Fibroblast of peridontal ligament (primary cell): ENCODE measurements around the gene TMEM245.
A peak's percentile ranks its signal among the peaks of the same experiment; 100 is the strongest.

Experiments
- DNase-seq: peaks from one replicate; pipeline ENCODE4 v3.0.0-alpha.2; 2010; ENCODE audit errors: extremely low read depth

Gene TMEM245

GRCh38 chr9:109101810-109102209, 17.9 kb downstream of the TMEM245 start:
- peak; percentile 36 for DNase-seq

GRCh38 chr9:109101202-109101595, 18.5 kb downstream of the TMEM245 start:
- no peak for DNase-seq

GRCh38 chr9:109100543-109101201, 19.1 kb downstream of the TMEM245 start:
- DNase-seq: no peak

GRCh38 chr9:109098960-109099308, 20.8 kb downstream of the TMEM245 start:
- DNase-seq: peak; percentile 42

DNA sequence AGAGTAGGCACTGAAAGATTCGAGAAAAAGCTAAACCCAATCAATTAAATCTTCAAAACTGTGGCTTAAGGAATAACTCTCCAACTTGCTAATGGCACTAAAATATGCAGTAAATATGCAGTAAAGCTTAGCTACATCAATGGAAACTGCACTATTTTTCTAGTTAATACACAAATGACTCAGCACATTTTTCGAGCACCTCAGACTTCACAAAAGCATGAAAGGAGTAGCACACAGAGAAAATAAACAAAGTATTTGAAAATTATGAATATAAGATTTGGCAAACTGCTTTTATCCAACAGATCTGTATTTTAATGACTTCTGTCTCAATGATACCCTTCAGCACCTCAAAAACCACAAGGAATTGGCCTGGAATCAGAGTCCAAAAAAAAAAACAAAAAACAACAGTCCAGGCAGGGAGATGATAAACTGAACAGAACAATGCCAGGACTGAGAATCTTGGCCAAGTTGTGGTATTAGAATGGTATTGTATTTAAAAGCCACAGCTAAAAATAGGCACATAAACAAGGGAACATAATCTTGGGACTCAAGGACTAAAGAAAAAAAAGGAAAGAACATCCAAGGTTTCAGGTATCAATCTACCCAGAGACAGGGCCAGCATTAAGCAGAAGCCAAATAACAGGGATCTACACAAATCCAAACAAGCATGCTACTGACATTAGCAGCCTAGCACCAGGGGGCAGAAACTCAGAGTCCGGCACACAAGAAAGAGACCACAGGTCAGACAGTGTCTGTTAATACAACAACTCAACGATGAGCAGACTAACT, 21.4 kb downstream of the TMEM245 start:
- DNase-seq: peak; percentile 92

DNA sequence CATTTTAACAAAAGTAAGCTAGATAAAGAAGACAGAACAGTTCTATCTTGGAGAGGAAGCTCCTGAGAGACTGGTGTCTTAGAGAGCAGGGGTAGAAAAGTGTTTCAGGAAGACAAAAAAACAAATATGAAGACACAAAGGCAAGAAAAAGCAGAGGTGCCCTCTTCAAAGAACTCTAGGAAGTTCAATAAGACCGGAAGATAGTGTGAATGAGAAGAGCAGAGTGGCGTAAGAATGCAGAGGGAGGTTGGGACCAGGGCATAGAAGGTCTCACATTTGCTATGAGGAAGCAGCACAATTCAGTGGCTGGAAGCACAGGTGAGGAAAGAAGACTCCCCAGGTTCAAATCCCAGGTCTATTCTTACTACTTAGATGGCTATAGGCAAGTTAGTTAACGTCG, 22.6 kb downstream of the TMEM245 start:
- no peak for DNase-seq

GRCh38 chr9:109095321-109095720, 24.4 kb downstream of the TMEM245 start:
- no peak for DNase-seq

GRCh38 chr9:109094268-109094667, 25.5 kb downstream of the TMEM245 start:
- DNase-seq: no peak

GRCh38 chr9:109092587-109092986, 27.2 kb downstream of the TMEM245 start:
- no peak for DNase-seq

- no peak for DNase-seq
Measured at GRCh38 chr9:109092051-109092580, 27.6 kb downstream of the TMEM245 start.

- DNase-seq: no peak
Measured at GRCh38 chr9:109088221-109088620, 31.5 kb downstream of the TMEM245 start.

GRCh38 chr9:109087795-109088194, 32.0 kb downstream of the TMEM245 start:
- no peak for DNase-seq

- no peak for DNase-seq
Measured at GRCh38 chr9:109086221-109086620, 33.5 kb downstream of the TMEM245 start.

GRCh38 chr9:109085510-109085909, 34.2 kb downstream of the TMEM245 start:
- DNase-seq: no peak

DNA sequence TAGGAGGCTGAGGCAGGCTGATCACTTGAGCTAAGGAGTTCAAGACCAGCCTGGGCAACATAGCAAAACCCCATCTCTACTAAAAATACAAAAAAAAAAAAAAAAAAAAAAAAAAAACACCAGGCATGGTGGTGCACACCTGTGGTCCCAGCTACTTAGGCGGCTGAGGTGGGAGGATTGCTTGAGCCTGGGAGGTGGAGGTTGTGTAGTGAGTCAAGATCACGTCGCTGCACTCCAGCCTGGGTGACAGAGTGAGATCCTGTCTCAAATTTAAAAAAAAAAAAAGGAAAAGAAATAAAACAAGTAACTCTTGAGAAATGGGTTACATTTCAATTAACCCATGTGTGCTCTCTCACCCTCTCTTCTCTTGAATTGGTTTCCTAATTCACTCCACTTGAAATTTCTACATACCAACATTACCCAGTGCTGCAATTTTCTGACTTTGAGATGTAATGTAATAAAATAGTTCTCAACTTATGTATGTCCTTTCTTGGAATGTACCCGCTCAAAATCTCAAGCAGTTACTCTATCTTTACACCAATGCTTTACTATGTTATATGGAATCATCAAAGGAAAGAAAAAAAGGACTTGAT, 35.8 kb downstream of the TMEM245 start:
- no peak for DNase-seq

DNA sequence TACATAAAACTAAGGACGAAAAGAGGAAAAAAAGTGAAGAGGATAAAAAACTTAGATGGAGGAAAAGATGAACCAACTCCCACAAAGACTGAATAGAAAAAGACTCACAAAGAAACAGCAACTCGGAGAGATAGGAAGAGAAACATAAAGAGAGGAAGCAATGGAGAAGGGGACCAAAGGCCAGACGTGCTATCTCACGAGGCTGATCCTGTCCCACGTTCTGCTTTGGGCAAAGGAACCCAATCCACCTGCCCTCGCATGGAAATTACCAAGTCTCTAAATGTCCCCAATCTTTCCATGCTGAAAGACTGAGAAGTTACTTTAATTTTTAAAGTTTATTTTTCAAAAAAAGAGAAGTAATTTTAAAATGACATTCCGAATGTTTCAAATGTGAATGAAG, 36.6 kb downstream of the TMEM245 start:
- no peak for DNase-seq

DNA sequence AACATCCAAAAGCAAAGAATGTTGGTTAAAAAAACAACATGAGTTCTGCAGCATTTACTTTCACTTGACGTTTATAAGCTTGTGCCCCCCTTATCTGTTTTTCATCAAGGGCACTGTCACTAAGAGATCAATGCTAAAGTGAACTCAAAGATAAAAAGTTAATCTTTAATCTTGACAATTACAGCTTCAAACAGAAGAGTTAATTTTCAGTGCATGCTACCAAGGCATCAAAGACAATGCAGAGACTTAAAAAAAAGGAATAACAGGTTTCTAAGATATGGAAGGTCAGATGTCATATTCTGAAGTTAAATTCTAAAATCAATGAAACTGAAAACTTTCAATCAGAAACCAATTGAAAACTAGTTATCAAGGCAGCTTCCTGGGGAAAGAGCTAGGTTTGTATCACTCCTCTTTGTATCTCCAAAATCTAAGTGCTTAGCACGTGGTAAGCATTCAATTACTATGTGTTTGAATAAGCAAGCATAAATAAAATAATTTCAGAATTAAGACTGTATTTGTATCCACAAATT, 37.6 kb downstream of the TMEM245 start:
- DNase-seq: no peak

DNA sequence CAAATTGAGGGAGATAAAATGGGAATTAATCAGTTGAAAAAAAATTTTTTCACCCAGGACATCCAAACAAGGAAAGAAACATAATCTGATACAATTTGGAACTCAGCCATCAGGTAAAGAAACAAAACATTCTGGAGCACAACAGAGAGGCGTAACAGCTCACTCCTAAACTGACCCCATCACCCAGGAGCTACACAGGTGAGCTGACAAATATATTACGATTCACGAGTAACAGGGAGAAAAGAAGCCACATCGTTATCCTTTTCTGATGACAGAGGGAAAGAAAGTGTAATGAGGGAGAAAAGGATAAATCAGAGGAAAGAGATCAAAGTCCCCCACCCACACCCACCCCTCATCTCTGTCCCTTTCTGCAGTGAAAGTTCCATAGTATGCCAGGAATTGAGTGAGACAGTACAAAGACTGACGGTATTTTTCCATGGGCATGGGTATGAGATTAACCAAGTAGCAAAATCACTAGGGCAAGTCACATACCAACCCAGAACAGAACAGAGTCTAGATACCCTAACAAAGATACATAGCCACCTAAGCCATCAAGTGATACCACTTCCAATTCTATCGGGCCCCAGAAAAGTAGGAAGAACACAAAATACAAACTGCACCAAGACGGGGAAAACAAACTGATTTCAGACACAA, 45.4 kb downstream of the TMEM245 start:
- DNase-seq: no peak

GRCh38 chr9:109072821-109073435, 46.8 kb downstream of the TMEM245 start:
- no peak for DNase-seq

- no peak for DNase-seq
Measured at GRCh38 chr9:109072133-109072692, 47.5 kb downstream of the TMEM245 start.

- DNase-seq: no peak
Measured at GRCh38 chr9:109068764-109069163, 51.0 kb downstream of the TMEM245 start.
